T-helper 22 cell (primary cell): ENCODE data around the gene TTC23.

Experiments used
- DNase-seq: peaks from one replicate; pipeline ENCODE4 v3.0.0-alpha.2; 2020; ENCODE audit warnings: low read depth

The TTC23 gene

DNA sequence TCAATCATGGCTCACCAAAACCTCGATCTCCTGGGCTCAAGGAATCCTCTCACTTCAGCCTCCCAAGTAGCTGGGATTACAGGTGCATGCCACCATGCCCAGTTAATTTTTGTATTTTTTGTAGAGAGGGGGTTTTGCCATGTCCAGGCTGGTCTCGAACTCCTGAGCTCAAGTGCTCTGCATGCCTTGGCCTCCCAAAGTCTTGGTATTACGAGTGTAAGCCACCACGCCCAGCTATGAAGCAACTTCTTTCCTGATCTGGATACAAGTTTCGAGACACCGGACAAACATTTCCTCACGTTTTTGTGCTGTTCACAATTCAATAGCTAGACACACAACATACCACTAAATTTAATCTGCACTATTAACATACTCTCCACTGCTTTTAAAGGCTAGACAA lies 147.9 kb downstream of the TTC23 start:
- no peak for DNase-seq

DNA sequence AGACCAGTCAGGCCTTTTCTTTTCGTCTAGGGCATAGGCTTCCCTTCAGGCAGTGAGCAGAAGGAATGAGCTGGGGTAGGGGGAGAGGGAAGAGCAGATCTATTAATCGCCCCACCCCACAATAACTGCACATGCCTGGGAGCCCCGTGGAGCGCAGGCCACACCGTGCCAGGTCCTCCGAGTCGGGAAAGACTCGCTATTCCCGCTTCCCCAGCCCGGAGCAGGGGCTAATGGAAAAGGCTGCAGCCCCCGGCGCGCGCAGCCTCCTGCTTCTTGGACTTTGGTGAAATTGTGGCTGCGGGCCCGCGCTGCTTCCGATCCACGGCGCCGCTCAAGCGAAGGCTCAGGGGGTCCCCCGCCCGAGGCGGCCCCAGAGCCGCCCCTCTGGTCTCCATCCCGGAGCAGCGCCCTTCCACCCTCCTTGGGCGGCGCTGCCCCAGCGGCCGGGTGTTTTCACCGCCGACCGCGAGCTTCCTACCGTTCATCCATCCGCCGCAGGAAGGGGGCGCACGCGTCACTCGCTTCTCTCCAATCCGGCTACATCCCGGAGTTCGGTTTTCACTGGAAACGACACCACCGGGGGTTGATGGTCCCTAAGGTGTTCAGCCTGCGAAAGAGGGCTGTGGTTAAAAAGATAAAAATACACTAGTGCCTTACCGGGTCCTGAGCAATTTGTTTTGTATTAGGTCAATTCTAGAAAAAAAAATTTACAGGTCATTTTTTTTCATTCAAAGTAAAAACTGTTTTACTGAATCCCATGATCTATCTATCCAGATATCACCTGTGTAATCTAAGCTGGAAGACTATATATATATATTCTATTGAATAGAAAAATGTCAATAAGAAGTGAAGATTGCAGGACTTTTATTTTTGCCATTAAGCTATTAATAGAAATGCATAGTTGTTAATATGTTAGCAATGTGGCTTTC lies 148.9 kb downstream of the TTC23 start:
- no peak for DNase-seq

DNA sequence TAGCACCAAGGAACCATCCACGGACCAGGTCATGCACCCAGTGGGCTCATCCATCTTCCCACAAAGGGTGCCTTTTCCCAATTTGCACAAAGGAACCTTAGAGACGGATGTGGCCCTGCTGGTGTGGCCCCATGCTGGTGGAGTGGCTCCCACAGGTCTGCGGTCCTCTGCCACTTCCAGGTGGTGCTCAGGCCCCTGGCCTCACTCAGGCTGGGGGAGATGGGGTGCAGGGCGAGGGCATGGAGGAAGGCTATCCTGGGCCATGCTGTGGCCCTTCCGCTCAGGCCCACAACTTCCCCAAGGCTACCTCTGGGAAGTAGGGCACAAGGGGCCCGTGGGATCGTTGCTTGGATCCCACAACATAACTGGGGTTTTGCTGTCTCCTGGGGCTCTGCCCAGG lies 149.7 kb downstream of the TTC23 start:
- DNase-seq = no peak

DNA sequence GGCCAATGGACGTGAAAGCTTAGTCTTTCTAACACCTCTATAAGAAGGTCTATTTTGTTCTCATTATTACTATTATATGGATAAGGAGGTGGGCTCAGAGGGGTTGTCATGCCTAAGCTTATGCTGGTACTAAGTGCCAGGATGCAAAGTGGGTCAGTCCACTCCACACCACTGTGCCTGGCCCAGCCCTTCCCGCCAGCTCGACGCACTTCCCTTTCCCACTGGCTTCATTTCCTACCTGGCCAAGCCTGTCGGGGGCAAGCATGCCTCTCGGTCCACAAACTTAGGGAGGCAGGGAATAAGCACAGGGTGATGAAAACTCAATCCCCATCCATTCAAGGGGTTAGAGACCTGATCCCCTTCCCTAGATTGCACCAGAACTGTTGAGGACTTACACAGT lies 150.4 kb downstream of the TTC23 start:
- no peak for DNase-seq

DNA sequence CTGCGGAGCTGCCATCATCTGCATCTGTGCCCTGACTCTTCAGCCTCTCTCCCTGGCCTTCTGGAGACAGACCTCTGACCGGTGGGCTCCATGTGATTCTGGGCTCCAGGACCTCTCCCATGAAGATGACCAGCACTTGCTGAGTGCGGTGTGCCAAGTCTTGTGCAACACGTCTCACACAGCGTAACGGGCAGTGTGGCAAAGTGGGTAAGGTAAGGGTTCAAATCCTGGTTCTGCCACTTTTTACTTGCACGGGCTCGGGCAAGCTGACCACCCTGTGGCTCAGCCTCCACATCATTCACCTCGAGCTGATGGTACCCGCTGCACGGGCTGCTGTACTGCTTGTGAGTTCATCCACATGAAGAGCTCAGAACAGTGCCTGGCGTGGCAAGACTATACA lies 151.0 kb downstream of the TTC23 start:
- no peak for DNase-seq

DNA sequence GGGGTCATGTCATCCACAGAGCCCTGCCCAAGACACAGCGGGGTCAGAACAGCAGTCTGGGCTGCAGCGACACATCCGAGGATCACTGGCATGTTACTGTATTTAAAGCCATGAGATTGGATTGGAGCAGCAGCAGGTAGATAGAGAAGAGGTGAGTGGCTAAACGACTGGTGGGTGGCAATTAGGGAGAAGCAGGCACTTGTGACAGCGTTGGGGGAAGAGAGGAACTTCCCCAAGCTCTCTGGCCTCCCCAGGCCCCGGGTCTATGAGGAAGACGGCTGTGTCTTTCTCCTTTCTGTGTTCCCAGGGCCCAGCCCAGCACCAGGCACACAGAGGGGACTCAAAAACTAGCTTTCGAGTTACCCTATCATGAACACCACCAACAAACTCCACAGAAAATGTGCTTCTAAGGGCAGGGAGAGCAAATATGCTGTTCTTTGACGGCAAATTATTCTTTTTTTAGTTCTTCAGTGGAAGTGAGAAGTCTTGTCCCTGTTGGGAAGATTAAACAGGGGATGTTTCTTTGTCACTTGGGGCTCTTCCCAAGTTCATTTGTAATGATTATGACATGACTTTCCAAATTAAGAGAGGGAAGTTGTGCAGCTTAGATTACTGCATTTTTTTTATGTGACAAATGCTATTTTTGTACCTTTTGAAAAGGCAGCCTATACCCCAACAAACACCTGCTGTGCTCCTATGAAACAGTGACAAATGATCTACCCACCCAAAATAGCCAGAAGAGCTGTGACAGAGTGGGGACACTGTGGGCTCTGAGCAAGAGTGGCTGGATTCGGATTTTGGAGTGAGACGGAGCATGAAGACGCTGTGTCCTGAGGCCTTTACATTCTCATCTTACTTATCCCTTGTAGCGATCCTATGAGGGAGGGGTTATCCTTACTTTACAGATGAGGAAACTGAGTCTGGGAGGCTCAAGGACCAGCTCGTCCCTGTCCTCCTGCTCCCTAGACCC lies 151.7 kb downstream of the TTC23 start:
- DNase-seq = no peak

DNA sequence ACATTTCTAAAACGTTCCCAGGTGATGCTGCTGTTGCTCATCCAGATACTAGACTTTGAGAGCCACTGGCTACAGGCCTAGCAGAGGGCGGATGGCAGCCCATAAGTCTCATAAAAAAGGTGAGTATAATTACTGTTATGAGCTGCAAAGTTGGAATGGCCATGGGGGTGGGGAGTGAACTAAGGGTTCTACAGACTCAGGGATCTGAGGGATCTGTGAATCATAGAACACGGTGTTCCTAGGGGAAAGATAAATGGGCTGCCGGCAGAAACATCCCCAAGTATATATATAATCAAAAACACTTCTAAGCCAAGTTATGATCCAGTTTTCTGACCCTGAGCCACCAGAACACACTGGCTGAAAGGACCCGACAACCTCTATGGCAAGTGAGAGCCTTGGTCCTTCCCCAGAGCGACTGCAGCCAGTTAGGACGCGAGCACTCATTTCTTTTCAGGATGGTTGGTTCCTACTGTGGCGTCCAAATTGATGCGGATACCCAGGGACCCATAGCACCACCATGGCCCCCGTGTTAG lies 152.4 kb downstream of the TTC23 start:
- DNase-seq = no peak

DNA sequence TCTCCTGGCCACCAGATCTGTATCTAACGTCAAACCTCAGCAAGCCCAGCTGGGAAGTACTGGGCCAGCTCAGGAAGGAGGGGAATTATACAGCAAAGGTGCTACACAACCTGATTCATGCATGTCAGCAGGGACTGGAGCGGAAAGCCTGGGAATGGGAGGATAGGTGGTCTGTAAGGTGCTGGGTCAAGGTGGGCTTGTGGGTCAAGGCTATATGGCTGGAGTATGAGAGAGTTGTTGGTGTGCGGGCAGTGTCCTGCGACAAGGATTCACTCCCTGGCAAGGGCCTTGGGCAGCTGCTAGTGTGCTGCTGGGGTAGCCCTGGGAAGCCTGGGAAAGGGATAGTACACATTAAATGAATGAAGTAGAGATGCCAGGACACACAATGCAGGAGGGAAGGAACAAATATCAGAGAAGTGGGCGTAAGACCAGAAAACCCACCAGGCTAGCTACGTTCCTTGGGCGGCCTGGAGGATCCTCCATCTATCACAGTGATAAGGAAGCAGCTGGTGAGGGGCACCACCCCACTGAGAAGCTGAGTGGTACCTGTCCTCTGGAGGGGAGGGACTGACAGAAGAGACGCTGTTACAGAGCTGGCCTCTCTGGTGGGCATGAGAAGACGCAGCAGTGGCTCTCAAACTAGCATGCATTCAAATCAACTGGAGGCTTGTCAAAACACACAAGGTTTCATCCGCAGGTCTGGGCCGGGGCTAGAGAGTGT lies 153.0 kb downstream of the TTC23 start:
- DNase-seq = no peak

DNA sequence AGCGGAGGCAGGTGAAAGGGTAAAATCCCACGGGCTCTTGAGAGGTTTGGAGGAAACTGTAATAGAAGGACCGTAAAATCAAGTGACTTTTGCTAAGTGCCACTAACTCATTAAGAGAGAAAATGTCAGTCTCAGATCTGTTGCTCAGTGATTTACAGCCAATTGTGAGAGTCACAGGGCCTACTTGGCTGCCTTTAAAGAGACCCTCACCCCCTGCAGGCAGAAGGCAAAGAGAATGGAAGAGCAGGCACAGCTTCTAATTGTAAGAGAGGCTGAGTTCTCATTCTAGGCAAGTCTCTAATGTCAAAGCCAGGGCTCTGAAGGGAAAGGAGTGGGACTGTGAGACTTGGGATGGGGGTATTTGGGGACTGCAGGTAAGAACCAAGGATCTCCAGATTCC lies 153.8 kb downstream of the TTC23 start:
- DNase-seq = no peak

DNA sequence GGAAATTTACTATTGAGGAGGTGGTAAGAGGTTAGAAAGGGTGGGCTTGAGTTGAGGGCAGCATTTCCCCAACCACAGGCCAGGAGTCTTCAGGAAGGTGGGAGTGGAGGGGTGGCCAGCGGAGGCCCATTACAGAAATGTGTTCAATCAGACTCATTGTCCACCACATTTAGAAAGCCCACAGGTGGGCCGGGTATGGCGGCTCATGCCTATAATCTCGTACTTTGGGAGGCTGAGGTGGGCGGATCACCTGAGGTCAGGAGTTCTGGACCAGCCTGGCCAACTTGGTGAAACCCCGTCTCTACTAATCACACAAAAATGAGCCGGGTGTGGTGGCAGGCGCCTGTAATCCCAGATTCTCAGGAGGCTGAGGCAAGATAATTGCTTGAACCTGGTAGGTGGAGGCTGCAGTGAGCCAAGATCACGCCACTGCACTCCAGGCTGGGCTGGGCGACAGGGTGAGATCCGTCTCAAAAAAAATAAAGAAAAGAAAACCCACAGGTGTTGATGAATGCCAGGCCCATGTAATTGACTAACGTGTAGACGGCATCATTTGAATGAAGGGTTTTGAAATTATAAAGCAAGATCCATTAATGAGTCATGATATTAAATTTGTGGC lies 156.7 kb downstream of the TTC23 start:
- no peak for DNase-seq

DNA sequence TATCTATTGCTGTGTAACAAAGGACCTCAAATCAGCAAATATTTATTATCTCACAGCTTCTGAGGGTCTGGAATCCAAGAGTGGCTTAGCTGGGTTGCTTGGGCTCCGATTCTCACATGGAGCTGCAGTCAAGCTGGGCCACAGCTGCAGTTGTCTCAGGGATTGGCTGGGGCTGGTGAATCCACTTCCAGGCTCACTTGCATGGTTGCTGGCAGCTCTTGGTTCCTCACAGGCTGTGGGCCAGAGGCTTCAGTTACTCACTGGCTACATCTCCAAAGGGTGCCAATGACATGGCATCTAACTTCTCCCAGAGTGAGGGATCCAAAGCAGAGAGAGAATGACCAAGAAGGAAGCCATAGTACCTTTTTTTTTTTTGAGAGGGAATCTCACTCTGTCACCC lies 158.4 kb downstream of the TTC23 start:
- no peak for DNase-seq

DNA sequence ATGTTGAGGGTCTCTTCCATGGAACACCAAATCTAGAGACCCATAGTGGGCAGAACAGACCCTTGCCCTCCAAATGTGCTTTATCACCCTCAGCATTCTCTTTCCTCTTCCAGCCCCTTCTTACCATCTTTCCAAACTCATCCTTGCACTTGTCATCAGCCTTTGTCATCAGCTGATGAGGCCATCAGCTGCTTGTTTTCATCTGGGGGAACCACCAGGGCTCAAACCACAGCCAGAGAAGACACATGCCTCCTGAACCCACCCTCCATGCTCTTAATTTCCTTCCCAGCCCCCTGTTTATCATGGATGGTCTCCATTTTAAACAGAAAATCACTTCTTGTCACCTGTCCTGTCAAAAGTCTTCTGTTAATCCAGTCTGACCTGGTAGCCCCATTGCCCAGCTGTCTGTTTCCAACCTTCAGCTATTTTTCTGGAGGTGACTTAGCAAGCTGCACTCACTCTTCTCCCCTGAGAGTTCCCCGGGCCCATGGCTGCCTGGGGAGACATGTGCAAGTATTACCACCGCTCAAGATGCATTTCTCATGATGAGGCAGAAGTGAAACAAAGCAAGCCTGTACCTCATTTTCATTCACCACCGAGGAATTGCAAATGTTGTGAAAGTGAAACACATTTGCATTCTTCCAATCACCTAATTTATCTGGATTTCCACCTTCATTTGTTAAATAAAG lies 159.2 kb downstream of the TTC23 start:
- no peak for DNase-seq

DNA sequence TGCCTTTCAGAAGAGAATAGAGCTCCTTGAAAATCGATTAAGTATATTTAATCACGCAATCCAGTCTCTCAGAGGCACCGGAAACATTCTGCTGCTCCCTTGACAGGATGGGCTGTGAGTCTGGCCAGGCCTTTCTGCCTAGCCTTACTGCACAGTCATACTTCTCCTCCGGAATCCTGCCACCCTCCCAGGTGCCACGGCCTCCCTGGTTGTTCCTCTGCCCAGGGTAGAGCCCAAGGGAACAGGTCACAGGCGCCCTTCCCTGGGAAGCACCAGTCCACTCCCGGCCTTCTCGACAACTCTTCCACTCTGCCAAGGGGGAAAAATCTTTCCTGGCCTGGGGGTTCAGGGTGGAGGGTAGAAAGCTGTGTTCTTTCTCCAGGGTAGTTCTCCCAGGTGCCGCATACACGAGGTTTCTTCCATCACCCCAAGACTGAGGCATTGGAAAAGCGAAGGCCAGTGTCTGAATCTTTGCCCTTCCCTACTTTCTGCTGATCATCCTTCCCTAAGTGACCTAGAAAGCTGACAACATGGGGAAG lies 161.9 kb downstream of the TTC23 start:
- no peak for DNase-seq

DNA sequence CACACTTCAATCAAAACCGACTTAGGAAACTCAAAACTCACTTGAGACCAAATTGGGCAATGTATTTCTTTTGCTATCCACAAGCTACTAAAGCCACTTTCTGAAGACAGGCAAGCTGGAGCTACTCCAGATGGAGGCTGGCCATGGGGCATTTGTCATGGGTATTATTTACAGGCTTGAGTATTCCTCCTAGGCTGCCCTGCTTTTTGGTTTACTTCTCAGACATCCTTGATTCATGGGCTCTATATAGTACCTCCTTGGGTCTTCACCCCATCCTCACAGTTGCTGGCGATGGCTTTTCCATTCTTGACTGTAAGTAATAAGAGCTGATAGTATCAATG lies 163.1 kb downstream of the TTC23 start:
- DNase-seq = no peak
